ENCODE results near the gene HPSE2.
A peak's percentile ranks its signal among the peaks of the same experiment; 100 is the strongest.

The HPSE2 gene

GRCh38 chr10:98611436-98611835, 624.2 kb downstream of the HPSE2 start:
- DNase-seq, result no peak

GRCh38 chr10:98610836-98611235, 624.8 kb downstream of the HPSE2 start:
- no peak for DNase-seq

GRCh38 chr10:98610301-98610700, 625.4 kb downstream of the HPSE2 start:
- no peak for DNase-seq

- DNase-seq, result no peak
Measured at GRCh38 chr10:98609265-98609664, 626.4 kb downstream of the HPSE2 start.

- no peak for DNase-seq
Measured at GRCh38 chr10:98608411-98608810, 627.2 kb downstream of the HPSE2 start.

GRCh38 chr10:98602224-98602623, 633.4 kb downstream of the HPSE2 start:
- DNase-seq, result no peak

GRCh38 chr10:98599032-98599610, 636.5 kb downstream of the HPSE2 start:
- DNase-seq, result no peak

- DNase-seq, result no peak
Measured at GRCh38 chr10:98596404-98596803, 639.2 kb downstream of the HPSE2 start.

- no peak for DNase-seq
Measured at GRCh38 chr10:98589691-98590090, 646.0 kb downstream of the HPSE2 start.

GRCh38 chr10:98589007-98589406, 646.6 kb downstream of the HPSE2 start:
- DNase-seq, result no peak

GRCh38 chr10:98587156-98587837, 648.4 kb downstream of the HPSE2 start:
- DNase-seq, result no peak

- DNase-seq, result no peak
Measured at GRCh38 chr10:98586096-98586495, 649.6 kb downstream of the HPSE2 start.

GRCh38 chr10:98582363-98582762, 653.3 kb downstream of the HPSE2 start:
- no peak for DNase-seq

- DNase-seq, result no peak
Measured at GRCh38 chr10:98577578-98577977, 658.1 kb downstream of the HPSE2 start.

- DNase-seq, result no peak
Measured at GRCh38 chr10:98577168-98577567, 658.5 kb downstream of the HPSE2 start.

GRCh38 chr10:98576096-98576495, 659.6 kb downstream of the HPSE2 start:
- DNase-seq, result no peak

- no peak for DNase-seq
Measured at GRCh38 chr10:98572594-98572993, 663.1 kb downstream of the HPSE2 start.

- no peak for DNase-seq
Measured at GRCh38 chr10:98570834-98571233, 664.8 kb downstream of the HPSE2 start.

- DNase-seq, result no peak
Measured at GRCh38 chr10:98569853-98570252, 665.8 kb downstream of the HPSE2 start.

- peak; percentile 19 for DNase-seq
Measured at GRCh38 chr10:98568551-98568950, 667.1 kb downstream of the HPSE2 start.

GRCh38 chr10:98567391-98568133, 668.1 kb downstream of the HPSE2 start:
- DNase-seq, result no peak

GRCh38 chr10:98563811-98564210, 671.8 kb downstream of the HPSE2 start:
- DNase-seq, result no peak

- no peak for DNase-seq
Measured at GRCh38 chr10:98560565-98560964, 675.1 kb downstream of the HPSE2 start.

- DNase-seq, result peak; percentile 4
Measured at GRCh38 chr10:98556061-98556460, 679.6 kb downstream of the HPSE2 start.

All from fibroblast of skin of back (primary cell).